ENCODE results near the gene ZBTB8A. TPM values are rescaled to one million over a fixed set of nuclear protein-coding genes. Genes with fewer than 3 reads are reported as not detected.

The ZBTB8A gene
- polyA plus RNA-seq, 1 of the 3 experiments (the other 2 are of a cell fraction), result 1.3 TPM

- Histone ChIP-seq H3K27ac (ENCODE audit: low read depth in 2 of 2, low read length in 1 of 2) (no peak overlapping the region), H3K27me3 (ENCODE audit: insufficient read depth) (no peaks in the 10 kb centered on the region), H3F3A (replicated peaks; ENCODE audit: insufficient read depth) (no peaks in the 10 kb centered on the region), H4K20me1 (ENCODE audit: insufficient read depth) (peaks cover 4% of the 10 kb centered on the region; the same call in 1 of the 2 replicates), H3K79me2 (ENCODE audit: insufficient read depth) (peaks cover 41% of the 10 kb centered on the region), H3K4me1 (ENCODE audit: control insufficient read depth in 1 of 2, insufficient read depth in 2 of 2, low read depth in 1 of 2, low read length in 1 of 2) (no peaks in the 10 kb centered on the region), H3K9me2 (no peaks in the 10 kb centered on the region), H3K36me3 (replicated peaks in 1 of 2; ENCODE audit: control insufficient read depth in 1 of 2, insufficient read depth in 2 of 2, low read length in 1 of 2) (peaks cover 10 to 54% of the 10 kb centered on the region in 2 experiments), H3K9me3 (no peaks in the 10 kb centered on the region), H3K4me2 (no peak overlapping the region), H2AFZ (ENCODE audit: low read depth) (no peak overlapping the region), H3K4me3 (ENCODE audit: low read depth in 2 of 2, low read length in 1 of 2) (no peak overlapping the region), H3K9ac (no peak overlapping the region)
- ChIA-PET POLR2A (interaction anchor here (0.6 kb wide), 1 partner anchor 324 kb away, joined by 6 read pairs; no protein-coding TSS in a partner anchor), CTCF (interaction anchor here (1.0 to 1.4 kb wide), 3 partner anchors 8 to 140 kb away, joined by 3 to 5 read pairs (median 5); no protein-coding TSS in a partner anchor)
- TF ChIP-seq SIN3A (IDR thresholded peaks at IDR 0.05; ENCODE audit: borderline replicate concordance, low read depth, low read length) (no peak), MAX (IDR thresholded peaks at IDR 0.05; ENCODE audit: low read depth) (no peak), EZH2phosphoT487 (IDR thresholded peaks at IDR 0.05; ENCODE audit: borderline replicate concordance, low read depth) (no peak), RFX5 (IDR thresholded peaks at IDR 0.05; ENCODE audit: low read length) (no peak), PBX3 (IDR thresholded peaks at IDR 0.05) (no peak), JUND (IDR thresholded peaks at IDR 0.05) (no peak), EP300 (IDR thresholded peaks at IDR 0.05; ENCODE audit: borderline replicate concordance in 1 of 2, low read depth in 1 of 2, low read length in 1 of 2) (no peak), TCF12 (IDR thresholded peaks at IDR 0.05) (no peak), FOXM1 (IDR thresholded peaks at IDR 0.05; ENCODE audit: low read depth) (no peak), USF1 (IDR thresholded peaks at IDR 0.05; ENCODE audit: borderline replicate concordance, low read depth) (no peak), REST (IDR thresholded peaks at IDR 0.05; ENCODE audit: low read depth, low read length) (no peak), FOSL2 (IDR thresholded peaks at IDR 0.05; ENCODE audit: borderline replicate concordance, low read depth) (no peak), GATA2 (CRISPR knock-in tag; IDR thresholded peaks at IDR 0.05) (no peak), POLR2AphosphoS5 (IDR thresholded peaks at IDR 0.05; ENCODE audit: low read depth, low read length) (no peak), ZBTB33 (IDR thresholded peaks at IDR 0.05; ENCODE audit: borderline replicate concordance, low read depth) (no peak), IRF3 (IDR thresholded peaks at IDR 0.05; ENCODE audit: low read depth, low read length) (no peak), ELF1 (IDR thresholded peaks at IDR 0.05) (no peak), RCOR1 (IDR thresholded peaks at IDR 0.05; ENCODE audit: low read length) (no peak), MEF2A (IDR thresholded peaks at IDR 0.05; ENCODE audit: borderline replicate concordance, low read depth) (no peak), MXI1 (IDR thresholded peaks at IDR 0.05; ENCODE audit: low read depth, low read length) (no peak)
- 95% methylated on average over 2 of the region's 2 CpGs for WGBS (ENCODE audit: low lambda C conversion rate)
- DNase-seq, result no peak
Measured at GRCh38 chr1:32632829-32633228, 93.6 kb downstream of the ZBTB8A start.

All from SK-N-SH (cell line).